DND-41 (cell line): Measurements from ENCODE around the gene TCF7L1.

Experiments used
- ATAC-seq: fragments of 200-7000 bp; cut with Tn5 transposase; 3 replicates; pipeline ENCODE4 v1.9.1; 2021; ENCODE audit warnings: low read depth; ENCODE audit not compliant: insufficient read depth
- DNase-seq: peaks from one replicate; pipeline ENCODE4 v3.0.0-alpha.2; 2020
- H2AFZ ChIP-seq: 2 replicates; pipeline ENCODE4 v1.6.0; 2012; ENCODE audit warnings: low read depth, low read length
- H3K27ac ChIP-seq: 2 replicates; pipeline ENCODE4 v1.5.1; 2012; ENCODE audit warnings: low read length, inconsistent platforms
- H3K27me3 ChIP-seq: fragments of 200-600 bp; sonication (generic); 2 replicates; pipeline ENCODE4 v1.6.0; 2012; ENCODE audit warnings: low read length, mild to moderate bottlenecking, inconsistent platforms; ENCODE audit not compliant: insufficient read depth, poor library complexity
- H3K36me3 ChIP-seq: 2 replicates; pipeline ENCODE4 v1.5.1; 2012; ENCODE audit warnings: low read length, inconsistent platforms; ENCODE audit not compliant: insufficient read depth
- H3K4me1 ChIP-seq: 2 replicates; pipeline ENCODE4 v1.5.1; 2012; ENCODE audit warnings: mild to moderate bottlenecking, low read length; ENCODE audit not compliant: insufficient read depth
- H3K4me2 ChIP-seq: 2 replicates; pipeline ENCODE4 v1.6.0; 2012; ENCODE audit warnings: mild to moderate bottlenecking, moderate library complexity, low read length, inconsistent platforms; ENCODE audit not compliant: insufficient read depth
- H3K4me3 ChIP-seq, 2 experiments: fragments of 200-600 bp in 1 of 2; shearing (Covaris generic) in 1 of 2; 2 replicates each; pipeline ENCODE4 v1.5.1; 2012 to 2016; ENCODE audit warnings: inconsistent platforms in 2 of 2, low read length in 2 of 2, mild to moderate bottlenecking in 2 of 2, low read depth in 1 of 2, moderate library complexity in 1 of 2
- H3K79me2 ChIP-seq: 2 replicates; pipeline ENCODE4 v1.6.0; 2012; ENCODE audit warnings: low read length, inconsistent platforms; ENCODE audit not compliant: insufficient read depth
- H3K9ac ChIP-seq: 2 replicates; pipeline ENCODE4 v1.6.0; 2012; ENCODE audit warnings: low read depth, mild to moderate bottlenecking, inconsistent platforms, low read length, moderate library complexity
- H3K9me3 ChIP-seq: 2 replicates; pipeline ENCODE4 v1.5.1; 2012; ENCODE audit warnings: low read length, moderate library complexity, mild to moderate bottlenecking, inconsistent platforms; ENCODE audit not compliant: insufficient read depth, severe bottlenecking
- H4K20me1 ChIP-seq: 2 replicates; pipeline ENCODE4 v1.6.0; 2012; ENCODE audit warnings: low read length; ENCODE audit not compliant: insufficient read depth
- CTCF ChIP-seq: IDR thresholded peaks from 2 replicates; pipeline ENCODE4 v1.5.1; 2012; ENCODE audit warnings: borderline replicate concordance, low read length, moderate library complexity, mild to moderate bottlenecking; ENCODE audit not compliant: poor library complexity, severe bottlenecking; ENCODE audit errors: extremely low read depth
- EZH2 ChIP-seq: IDR thresholded peaks from 3 replicates; pipeline ENCODE4 v1.6.1; 2012; ENCODE audit warnings: borderline replicate concordance, low read depth, mild to moderate bottlenecking, moderate library complexity, low read length, inconsistent platforms; ENCODE audit not compliant: severe bottlenecking

The TCF7L1 gene

GRCh38 chr2:85282914-85283313 lies 149.7 kb downstream of the TCF7L1 start:
- H3K27me3 ChIP-seq: peaks cover 11% of the 10 kb centered on the region
- H3K4me3 ChIP-seq: no peak overlapping the region
- H2AFZ ChIP-seq: no peak overlapping the region
- peaks cover 3% of the 10 kb centered on the region; the same call in 1 of the 2 replicates for H3K4me1 ChIP-seq
- DNase-seq (no peak), ATAC-seq (no peak)
- H3K4me2 ChIP-seq: no peak overlapping the region
- H3K9me3 ChIP-seq: no peaks in the 10 kb centered on the region
- no peak overlapping the region for H3K9ac ChIP-seq
- H3K36me3 ChIP-seq: no peaks in the 10 kb centered on the region
- H3K79me2 ChIP-seq: no peaks in the 10 kb centered on the region
- no peaks in the 10 kb centered on the region for H4K20me1 ChIP-seq
- no peak overlapping the region for H3K27ac ChIP-seq
- TF ChIP-seq EZH2 (no peak), CTCF (no peak)

DNA sequence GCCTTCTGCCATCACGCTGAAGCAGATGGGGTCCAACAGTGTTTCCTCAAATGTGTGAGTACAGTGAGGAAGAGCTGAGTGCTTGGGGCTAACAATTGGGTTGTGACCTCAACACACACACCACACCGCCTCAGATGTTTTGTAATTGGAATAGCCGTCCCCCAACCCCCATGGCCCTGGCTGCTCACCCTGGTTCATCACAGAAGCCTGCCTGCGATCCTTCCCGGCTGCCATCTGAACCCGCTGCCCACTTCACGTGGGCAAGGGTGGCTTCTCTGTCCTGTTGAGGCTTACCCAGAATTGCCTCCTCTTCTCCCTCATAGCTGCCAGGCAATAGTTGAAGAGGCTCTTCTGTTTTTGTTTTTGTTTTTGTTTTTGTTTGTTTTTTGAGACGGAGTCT lies 150.4 kb downstream of the TCF7L1 start:
- Histone ChIP-seq H3K36me3 (no peaks in the 10 kb centered on the region), H3K27ac (no peak overlapping the region), H3K4me3 (no peak overlapping the region), H3K9me3 (no peaks in the 10 kb centered on the region), H3K9ac (no peak overlapping the region), H2AFZ (no peak overlapping the region), H4K20me1 (no peaks in the 10 kb centered on the region), H3K4me2 (no peak overlapping the region), H3K79me2 (no peaks in the 10 kb centered on the region), H3K4me1 (peaks cover 3% of the 10 kb centered on the region; the same call in 1 of the 2 replicates), H3K27me3 (peaks cover 11% of the 10 kb centered on the region)
- no peak for TF ChIP-seq CTCF
- no peak for TF ChIP-seq EZH2
- ATAC-seq (no peak), DNase-seq (no peak)

GRCh38 chr2:85286918-85287317 lies 153.7 kb downstream of the TCF7L1 start:
- H3K79me2 ChIP-seq: no peaks in the 10 kb centered on the region
- H4K20me1 ChIP-seq: no peaks in the 10 kb centered on the region
- H3K4me2 ChIP-seq: no peak overlapping the region
- peaks cover 14% of the 10 kb centered on the region for H3K4me1 ChIP-seq
- DNase-seq: no peak
- H3K27me3 ChIP-seq: no peaks in the 10 kb centered on the region
- ATAC-seq: no peak
- H3K27ac ChIP-seq: no peak overlapping the region
- H3K4me3 ChIP-seq: no peak overlapping the region
- H3K36me3 ChIP-seq: no peaks in the 10 kb centered on the region
- H3K9me3 ChIP-seq: no peaks in the 10 kb centered on the region
- H2AFZ ChIP-seq: no peak overlapping the region
- TF ChIP-seq EZH2 (no peak), CTCF (no peak)
- no peak overlapping the region for H3K9ac ChIP-seq

DNA sequence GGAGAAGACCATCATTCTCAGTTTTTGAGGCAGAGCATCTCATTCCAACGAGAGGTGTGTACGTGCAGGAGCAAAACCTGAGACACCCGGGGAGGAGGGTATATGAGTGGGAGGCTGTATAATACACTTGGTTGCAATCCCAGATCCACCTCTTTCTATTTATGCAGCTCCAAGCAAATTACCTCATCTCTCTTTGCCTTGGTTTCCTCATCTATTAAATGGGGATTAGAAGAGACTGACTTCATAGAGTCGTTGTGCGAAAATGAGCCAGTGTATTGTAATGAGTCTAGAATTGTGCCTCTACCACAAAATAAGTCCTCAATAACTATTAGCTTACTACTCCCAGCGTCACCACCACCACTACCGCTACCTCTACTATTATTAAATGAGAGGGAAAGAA lies 154.5 kb downstream of the TCF7L1 start:
- TF ChIP-seq EZH2: no peak
- no peak for TF ChIP-seq CTCF
- Histone ChIP-seq H3K27ac (no peak overlapping the region), H3K4me2 (no peak overlapping the region), H2AFZ (no peak overlapping the region), H3K9ac (no peak overlapping the region), H3K36me3 (no peaks in the 10 kb centered on the region), H3K4me3 (no peak overlapping the region), H3K79me2 (no peaks in the 10 kb centered on the region), H3K9me3 (no peaks in the 10 kb centered on the region), H3K27me3 (no peaks in the 10 kb centered on the region), H4K20me1 (no peaks in the 10 kb centered on the region), H3K4me1 (peaks cover 14% of the 10 kb centered on the region)
- ATAC-seq (no peak), DNase-seq (no peak)
